Thyroid gland (tissue), 4 donors: ENCODE results near the gene MAP3K13.

Experiments
- POLR2A ChIP-seq, 2 donors: fragments of 450-650 bp; IDR thresholded peaks; one replicate each; pipeline ENCODE4 v1.6.1; 2017; ENCODE audit warnings: antibody characterized with exemption in 2 of 2, mild to moderate bottlenecking in 2 of 2, moderate library complexity in 1 of 2
- TF ChIP-seq, protein P1 (sequence below), 6 experiments: fragments of 200-600 bp in 3 of 6; fragments of 450-650 bp in 3 of 6; sonication (generic) in 3 of 6; IDR thresholded peaks; one replicate each; pipeline ENCODE4 v1.5.1; 2016 to 2019; ENCODE audit warnings: antibody characterized with exemption in 6 of 6, mild to moderate bottlenecking in 2 of 6, inconsistent platforms in 1 of 6, moderate library complexity in 1 of 6

DNA sequence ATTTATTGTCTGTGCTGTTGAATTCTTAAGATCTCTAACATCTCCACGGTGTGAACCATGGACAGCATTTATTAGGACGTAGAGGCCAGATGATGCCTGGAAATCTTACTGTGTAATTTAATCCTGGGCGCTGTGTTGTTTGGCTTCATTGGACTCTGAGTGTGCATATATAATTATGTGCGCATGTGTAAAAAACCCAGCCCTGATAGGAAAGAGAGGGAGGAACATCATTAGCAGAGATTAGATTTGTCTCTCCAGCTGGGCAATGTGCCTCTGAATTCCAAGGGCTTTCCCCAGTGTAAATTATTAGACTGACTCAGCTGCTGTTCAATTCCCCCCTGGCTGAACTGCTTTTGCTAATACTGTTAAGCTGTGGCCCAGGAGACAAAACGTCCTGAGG lies 39.6 kb downstream of the MAP3K13 start:
- no peak for TF ChIP-seq POLR2A (IDR thresholded peaks at IDR 0.05)
- TF ChIP-seq, protein P1, sequence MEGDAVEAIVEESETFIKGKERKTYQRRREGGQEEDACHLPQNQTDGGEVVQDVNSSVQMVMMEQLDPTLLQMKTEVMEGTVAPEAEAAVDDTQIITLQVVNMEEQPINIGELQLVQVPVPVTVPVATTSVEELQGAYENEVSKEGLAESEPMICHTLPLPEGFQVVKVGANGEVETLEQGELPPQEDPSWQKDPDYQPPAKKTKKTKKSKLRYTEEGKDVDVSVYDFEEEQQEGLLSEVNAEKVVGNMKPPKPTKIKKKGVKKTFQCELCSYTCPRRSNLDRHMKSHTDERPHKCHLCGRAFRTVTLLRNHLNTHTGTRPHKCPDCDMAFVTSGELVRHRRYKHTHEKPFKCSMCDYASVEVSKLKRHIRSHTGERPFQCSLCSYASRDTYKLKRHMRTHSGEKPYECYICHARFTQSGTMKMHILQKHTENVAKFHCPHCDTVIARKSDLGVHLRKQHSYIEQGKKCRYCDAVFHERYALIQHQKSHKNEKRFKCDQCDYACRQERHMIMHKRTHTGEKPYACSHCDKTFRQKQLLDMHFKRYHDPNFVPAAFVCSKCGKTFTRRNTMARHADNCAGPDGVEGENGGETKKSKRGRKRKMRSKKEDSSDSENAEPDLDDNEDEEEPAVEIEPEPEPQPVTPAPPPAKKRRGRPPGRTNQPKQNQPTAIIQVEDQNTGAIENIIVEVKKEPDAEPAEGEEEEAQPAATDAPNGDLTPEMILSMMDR (IDR thresholded peaks at IDR 0.05): no peak
